Measurements from ENCODE around the gene IL36A. TPM values are rescaled to one million over a fixed set of nuclear protein-coding genes. Genes with fewer than 3 reads are reported as not detected.

The IL36A gene
- total and polyA plus RNA-seq, 2 donors (not counting 3 experiments of a cell fraction or from before 2014, with no cell fraction given) = not detected

DNA sequence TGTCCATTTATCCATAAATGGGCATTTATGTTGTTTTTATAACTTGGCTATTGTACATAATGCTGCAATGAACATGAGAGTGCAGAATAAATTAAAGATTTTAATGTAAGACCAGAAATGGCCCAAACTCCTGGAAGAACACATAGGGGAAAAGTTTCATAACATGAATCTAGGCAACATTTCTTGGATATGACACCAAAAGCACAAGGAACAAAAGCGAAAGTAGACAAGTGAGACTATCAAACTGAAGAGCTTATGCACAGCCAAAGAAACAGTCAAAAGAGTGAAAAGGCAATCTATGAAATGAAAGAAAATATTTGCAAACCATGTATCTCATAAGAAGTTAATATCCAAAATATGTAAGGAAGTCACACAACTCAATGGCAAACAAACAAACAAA, 5.8 kb downstream of the IL36A start:
- Histone ChIP-seq H3K27me3 (ENCODE audit: control insufficient read depth in 2 of 2, insufficient read depth in 2 of 2, low read length in 2 of 2) (peaks cover 0 to 6% of the 10 kb centered on the region in 2 experiments), H3K27ac (ENCODE audit: insufficient read depth, low read depth, low read length) (no peak overlapping the region), H3K36me3 (ENCODE audit: control insufficient read depth in 2 of 2, extremely low read depth in 1 of 2, insufficient read depth in 2 of 2, low read length in 2 of 2) (no peaks in the 10 kb centered on the region), H3K79me2 (ENCODE audit: control insufficient read depth, insufficient read depth, low read length) (no peaks in the 10 kb centered on the region), H3K9ac (replicated peaks; ENCODE audit: extremely low read depth, insufficient read depth, low read length) (no peak overlapping the region), H3K4me2 (ENCODE audit: insufficient read depth, low read length) (no peak overlapping the region), H2AFZ (ENCODE audit: low read depth, low read length) (no peak overlapping the region), H3K9me3 (replicated peaks; ENCODE audit: control insufficient read depth, insufficient read depth, low read length) (no peaks in the 10 kb centered on the region), H4K20me1 (replicated peaks; ENCODE audit: control insufficient read depth, extremely low read depth, insufficient read depth, low read length) (no peaks in the 10 kb centered on the region), H3K4me1 (ENCODE audit: control insufficient read depth, extremely low read depth, insufficient read depth, low read length) (no peaks in the 10 kb centered on the region), H3K9me1 (replicated peaks; ENCODE audit: control insufficient read depth, extremely low read depth, insufficient read depth, low read length) (no peaks in the 10 kb centered on the region), H3K4me3 (replicated peaks in 1 of 3; ENCODE audit: insufficient read depth in 1 of 3, low read depth in 1 of 3, low read length in 3 of 3) (no peak overlapping the region)
- BruUV-seq (replicated peaks) = no TSS peak
- intact Hi-C loops (cut with micrococcal nuclease) (no loop called here), dilution Hi-C loops (cut with MboI; ENCODE audit: extremely low pct_ligation_motif_present, low sequenced_read_pairs) (no loop called here)
- no peak for DNase-seq (ENCODE audit: low read depth, low spot score)
- FAIRE-seq = no peak
- ChIA-PET POLR2A (no interaction called here), CTCF (no interaction called here)
- TF ChIP-seq MYC (IDR thresholded peaks at IDR 0.05; ENCODE audit: low read depth, low read length) (no peak), POLR2AphosphoS5 (IDR thresholded peaks at IDR 0.05; ENCODE audit: insufficient read depth, low read depth, low read length) (no peak), GATA2 (IDR thresholded peaks at IDR 0.05; ENCODE audit: insufficient read depth, insufficient read length, low read depth, low read length) (no peak), EZH2 (IDR thresholded peaks at IDR 0.05; ENCODE audit: borderline replicate concordance, low read depth, low read length, severe bottlenecking) (no peak), FOS (IDR thresholded peaks at IDR 0.05; ENCODE audit: borderline replicate concordance, insufficient read depth, low read length) (no peak), POLR2A (IDR thresholded peaks at IDR 0.05; ENCODE audit: low read depth, low read length) (no peak), JUN (IDR thresholded peaks at IDR 0.05; ENCODE audit: borderline replicate concordance, insufficient read depth, insufficient read length, low read depth) (no peak)
- TF ChIP-seq, protein P1, sequence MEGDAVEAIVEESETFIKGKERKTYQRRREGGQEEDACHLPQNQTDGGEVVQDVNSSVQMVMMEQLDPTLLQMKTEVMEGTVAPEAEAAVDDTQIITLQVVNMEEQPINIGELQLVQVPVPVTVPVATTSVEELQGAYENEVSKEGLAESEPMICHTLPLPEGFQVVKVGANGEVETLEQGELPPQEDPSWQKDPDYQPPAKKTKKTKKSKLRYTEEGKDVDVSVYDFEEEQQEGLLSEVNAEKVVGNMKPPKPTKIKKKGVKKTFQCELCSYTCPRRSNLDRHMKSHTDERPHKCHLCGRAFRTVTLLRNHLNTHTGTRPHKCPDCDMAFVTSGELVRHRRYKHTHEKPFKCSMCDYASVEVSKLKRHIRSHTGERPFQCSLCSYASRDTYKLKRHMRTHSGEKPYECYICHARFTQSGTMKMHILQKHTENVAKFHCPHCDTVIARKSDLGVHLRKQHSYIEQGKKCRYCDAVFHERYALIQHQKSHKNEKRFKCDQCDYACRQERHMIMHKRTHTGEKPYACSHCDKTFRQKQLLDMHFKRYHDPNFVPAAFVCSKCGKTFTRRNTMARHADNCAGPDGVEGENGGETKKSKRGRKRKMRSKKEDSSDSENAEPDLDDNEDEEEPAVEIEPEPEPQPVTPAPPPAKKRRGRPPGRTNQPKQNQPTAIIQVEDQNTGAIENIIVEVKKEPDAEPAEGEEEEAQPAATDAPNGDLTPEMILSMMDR (IDR thresholded peaks at IDR 0.05; ENCODE audit: extremely low read depth in 1 of 2, insufficient read depth in 1 of 2, low read depth in 1 of 2, low read length in 2 of 2) = no peak
- TF ChIP-seq, protein P2, sequence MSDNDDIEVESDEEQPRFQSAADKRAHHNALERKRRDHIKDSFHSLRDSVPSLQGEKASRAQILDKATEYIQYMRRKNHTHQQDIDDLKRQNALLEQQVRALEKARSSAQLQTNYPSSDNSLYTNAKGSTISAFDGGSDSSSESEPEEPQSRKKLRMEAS (IDR thresholded peaks at IDR 0.05; ENCODE audit: insufficient read depth, insufficient read length) = no peak

Data from endothelial cell of umbilical vein (primary cell).